Activated CD8-positive, alpha-beta memory T cell treated with anti-CD3 and anti-CD28 coated beads for 4 hours (primary cell): ENCODE data around the gene GIT1.

Source experiments
- DNase-seq, 2 donors: peaks; one replicate each; pipeline ENCODE4 v3.0.0-alpha.2; 2020; ENCODE audit warnings: low read depth in 2 of 2

The GIT1 gene, protein sequence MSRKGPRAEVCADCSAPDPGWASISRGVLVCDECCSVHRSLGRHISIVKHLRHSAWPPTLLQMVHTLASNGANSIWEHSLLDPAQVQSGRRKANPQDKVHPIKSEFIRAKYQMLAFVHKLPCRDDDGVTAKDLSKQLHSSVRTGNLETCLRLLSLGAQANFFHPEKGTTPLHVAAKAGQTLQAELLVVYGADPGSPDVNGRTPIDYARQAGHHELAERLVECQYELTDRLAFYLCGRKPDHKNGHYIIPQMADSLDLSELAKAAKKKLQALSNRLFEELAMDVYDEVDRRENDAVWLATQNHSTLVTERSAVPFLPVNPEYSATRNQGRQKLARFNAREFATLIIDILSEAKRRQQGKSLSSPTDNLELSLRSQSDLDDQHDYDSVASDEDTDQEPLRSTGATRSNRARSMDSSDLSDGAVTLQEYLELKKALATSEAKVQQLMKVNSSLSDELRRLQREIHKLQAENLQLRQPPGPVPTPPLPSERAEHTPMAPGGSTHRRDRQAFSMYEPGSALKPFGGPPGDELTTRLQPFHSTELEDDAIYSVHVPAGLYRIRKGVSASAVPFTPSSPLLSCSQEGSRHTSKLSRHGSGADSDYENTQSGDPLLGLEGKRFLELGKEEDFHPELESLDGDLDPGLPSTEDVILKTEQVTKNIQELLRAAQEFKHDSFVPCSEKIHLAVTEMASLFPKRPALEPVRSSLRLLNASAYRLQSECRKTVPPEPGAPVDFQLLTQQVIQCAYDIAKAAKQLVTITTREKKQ

DNA sequence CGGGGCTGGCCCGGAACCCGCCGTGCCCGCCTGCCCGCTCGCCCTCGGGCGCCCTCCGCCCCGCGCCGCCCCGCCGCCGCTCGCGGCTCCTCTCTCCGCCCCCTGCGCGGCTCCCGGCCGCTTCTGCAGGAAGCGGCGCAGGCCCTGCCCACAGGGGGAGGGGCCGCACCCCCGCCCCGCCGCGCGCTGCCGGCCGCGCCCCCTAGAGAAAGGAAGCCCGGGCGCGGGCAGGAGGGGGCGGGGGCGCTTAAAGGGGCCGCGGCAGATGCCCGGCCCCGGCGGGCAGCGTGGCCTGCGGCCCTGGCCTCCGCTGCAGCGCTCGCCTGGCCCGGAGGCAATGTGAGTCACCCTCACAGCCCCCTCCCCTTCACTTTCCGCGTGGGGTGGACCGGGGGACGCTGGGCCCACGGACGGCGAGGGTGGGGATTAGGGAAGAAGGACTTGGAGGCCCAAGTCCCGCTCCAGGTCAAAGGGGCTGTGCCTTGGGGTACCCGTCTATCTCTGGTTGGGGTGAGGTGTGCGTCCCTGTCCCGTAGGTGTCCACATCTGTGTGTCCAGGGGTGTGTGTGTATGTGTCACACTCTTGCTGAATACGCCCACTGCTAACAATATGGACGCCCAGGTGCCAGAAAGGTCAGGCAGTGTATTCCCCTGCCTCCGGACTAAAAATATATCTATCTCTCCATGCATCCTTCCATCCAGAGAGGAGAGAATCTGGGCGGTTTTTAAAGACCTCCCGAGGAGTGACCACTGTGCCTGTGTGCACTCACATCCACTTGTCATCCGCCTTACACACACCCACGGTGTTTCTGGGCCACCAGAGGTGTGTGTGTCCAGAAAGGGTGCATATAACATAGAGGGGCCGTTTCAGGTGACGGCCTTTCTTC lies at the start of gene GIT1:
GIT1 (minus strand) TSS at position 125 of the 887 bp plus-strand sequence. CDS start 270 bp downstream, outside the sequence.
- peak; percentile 69 to 75 for DNase-seq

DNA sequence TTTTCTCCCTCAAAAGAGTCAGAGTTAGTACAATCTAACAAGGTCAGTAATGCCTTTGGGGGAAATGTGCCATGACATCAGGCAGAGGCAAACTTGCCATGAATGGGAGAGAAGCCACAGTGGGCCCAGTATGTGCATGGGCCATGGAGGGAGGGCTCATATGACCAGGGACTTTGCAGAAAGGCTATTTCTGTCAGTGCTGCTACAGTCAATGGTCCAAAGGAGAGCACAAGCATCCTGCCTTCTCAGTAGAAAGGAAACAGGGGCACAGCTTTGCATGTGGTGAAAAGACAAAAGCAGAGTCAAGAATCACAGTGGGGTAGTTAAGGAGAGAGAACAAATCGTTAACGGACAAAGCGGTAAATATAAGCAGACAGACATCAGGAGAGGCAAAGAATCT lies 44.4 kb upstream of the GIT1 start:
- DNase-seq = no peak

DNA sequence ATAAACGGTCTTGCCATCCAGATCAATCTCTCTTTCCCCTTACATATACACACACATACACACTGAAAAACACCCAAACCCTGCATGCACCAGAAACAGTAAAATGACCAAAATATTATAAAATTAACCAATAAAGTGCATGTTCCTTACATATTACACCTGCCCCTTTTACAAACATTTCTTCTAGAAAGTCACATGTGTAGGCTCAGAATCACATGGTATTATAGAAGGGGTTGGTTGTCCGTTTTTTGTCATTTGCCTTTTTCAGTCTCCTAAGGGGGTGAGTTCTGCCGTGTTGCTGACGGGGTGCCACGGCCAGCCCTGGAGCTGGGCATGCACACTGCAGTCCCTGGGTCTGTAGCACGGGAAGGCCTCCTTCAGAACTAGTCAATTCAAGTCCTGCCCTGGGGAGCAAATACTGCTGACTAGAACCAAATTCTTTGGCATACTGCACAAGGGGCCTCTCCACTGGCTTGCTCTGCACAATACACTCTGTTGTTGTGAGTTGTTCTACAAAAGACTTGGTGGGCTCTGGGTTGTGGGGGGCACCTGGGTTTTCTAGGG lies 41.3 kb upstream of the GIT1 start:
- no peak for DNase-seq

DNA sequence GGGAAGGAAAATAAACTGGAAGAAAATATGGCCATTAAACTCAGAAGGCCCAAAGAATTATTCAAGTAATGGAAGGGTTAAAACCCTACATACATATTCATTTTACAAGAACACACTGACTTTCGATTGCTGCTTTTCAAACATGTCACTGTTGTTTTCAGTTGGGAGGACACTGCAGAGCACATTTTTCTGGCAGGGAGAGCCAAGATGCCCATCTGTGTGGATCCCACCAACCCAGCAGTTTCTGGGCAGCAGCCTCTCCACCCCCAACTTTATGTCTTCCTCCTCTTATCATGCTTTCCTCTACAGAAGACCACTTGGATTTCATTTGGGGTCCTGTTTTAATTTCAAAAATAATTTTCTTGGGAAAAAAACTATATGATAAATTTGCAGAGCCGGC lies 40.4 kb upstream of the GIT1 start:
- no peak for DNase-seq

DNA sequence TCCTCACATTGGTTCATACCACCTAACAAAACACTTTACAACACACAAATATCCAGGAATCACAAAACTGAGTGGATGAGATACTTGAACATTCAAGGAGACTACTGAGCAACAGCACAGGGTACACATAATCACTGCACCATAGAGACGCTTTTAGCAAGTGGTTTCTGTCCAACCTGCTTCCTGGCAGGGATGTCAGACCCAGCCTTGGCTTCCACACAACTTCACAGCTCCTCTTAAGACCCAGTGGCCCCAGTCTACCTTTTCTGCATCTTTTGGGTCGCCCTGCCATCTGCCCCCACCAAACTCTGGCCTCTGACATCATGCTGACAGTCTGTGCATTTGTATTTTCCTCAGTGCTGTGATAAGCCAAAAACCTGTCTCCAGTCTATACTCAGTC lies 39.2 kb upstream of the GIT1 start:
- no peak for DNase-seq

DNA sequence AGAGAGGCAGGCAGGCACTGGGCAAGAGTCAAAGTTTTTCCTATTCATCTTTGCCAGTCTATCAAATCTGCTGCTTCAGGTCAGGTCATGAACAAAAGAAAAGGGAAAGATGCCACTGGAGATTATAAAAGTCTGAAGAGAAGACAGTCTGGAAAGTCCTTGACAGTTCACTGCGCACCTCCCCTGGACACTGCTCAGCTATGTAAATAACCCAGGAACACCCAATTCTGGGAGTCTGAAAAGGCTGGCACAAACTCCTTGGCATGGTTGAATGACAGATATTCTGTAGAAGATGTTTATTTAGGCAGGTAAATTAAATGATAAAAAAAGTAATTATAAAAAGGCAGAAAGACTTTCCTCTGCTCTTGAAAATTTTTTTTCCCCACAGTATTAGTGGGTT lies 38.5 kb upstream of the GIT1 start:
- DNase-seq = no peak

DNA sequence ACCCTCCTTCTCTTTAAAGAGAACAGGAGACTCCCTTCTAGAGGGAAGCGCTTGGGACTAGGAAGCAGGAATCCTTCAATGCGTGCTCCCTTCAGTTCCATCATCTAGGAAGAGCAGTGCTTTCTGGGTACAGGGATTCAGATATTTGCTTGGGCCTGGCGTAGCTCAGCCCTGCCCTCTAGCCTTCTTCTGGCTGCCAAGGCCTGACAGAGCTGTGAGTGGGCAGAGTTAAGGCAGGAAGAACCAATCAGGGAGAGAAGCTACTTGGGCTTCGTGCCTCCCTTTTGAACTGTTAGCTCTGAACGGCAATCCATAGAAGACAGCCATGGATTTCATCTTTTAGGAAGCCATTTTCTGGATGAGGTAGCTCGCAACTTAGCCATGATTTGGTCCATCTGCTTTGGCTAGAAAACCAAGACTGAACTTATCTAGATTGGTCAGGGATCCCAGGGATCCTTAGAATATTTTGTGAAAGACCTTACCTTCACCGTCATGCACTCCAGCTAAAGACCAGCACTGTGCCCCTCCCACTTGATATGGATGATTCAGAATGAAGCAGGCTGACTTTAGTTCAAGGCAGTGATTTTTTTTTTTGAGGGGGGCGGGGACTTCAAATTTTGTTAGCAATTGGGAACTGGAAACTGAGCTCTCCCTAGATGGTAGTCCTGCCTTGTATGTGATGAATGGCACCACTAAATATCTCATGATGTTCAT lies 35.7 kb upstream of the GIT1 start:
- DNase-seq = no peak

DNA sequence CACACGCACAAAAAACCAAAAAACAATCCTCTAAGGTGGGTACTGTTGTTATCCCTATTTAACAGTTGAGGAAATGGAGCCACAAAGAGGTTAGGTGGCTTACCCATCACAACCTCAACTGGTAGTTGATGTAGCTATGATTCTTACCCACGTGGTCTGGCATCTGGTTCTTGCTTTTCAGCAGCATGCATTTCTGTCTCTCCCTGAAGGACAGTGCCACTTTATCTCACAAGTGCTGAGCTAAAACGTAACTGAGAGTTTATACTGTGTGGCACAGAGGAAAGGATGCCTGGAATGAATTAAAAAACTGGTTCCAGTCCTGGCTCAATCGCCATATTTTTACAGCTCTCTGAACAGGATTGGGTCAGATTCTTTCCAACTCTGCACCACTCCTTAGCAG lies 35.1 kb upstream of the GIT1 start:
- no peak for DNase-seq

DNA sequence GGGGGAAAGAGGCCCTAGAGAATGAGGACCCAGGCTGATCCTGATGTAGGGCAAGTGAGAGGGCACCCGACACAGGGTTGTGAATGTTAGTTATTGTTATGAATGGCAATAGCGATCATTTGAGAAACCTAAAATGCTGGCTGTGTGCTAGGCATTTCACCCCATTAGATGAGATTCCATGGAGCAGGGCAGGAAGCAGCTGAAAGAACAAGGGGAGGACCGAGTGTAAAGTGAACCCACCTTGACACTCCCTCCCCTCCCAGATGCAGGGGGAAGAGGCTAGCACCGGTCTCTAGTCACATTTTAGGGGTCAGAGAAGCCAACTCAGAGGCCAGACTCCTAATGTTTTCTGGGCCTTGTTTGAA lies 33.8 kb upstream of the GIT1 start:
- no peak for DNase-seq

DNA sequence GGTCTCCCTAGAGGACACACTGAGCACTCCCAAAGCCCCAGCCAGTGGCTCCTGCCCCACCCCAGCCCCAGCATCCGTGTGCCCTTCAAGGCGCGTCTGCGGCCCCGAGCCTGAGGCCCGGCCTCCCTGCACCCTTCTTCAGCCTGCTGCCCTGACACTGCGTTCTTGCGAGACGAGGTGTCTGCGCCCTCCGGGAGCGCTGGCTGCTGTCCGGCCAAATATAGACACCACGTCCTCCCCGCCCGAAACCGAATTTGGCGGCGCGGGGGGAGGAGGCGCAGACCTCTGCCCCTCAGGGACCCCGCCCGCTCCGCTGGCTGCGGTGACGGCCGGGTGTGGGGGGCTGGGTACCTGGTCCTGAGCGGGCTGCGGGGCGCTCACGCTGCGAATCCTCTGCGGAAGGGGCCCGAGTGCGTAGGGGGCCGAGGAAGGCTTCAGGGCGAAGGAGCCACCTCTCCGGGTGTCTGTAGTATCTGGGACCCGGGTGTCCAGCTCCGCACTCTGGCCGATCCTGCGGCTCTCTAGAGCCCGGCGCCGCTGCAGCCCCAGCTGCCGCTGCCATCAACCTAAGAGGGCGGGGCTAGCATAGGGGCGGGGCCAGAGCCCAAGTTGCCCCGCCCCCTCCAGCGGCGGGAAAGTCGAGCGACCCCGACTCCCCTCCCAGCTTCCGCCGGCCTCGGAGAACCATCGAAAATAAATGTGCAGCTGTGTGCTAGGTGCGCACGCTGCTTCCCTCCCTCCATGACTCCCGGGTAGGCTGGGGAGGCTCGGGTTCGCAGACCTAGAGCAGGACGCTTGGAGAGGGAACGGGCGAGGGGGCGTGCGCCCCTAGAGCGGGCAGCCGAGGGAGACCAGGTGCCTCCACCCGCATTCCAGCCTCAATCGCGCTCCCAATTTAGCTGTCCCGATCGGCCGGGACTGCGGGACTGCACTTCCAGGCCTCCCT lies 33.2 kb upstream of the GIT1 start, which contains the start of gene CORO6:
CORO6 (minus strand) TSS at position 576 of the 946 bp plus-strand sequence. CDS start 1,491 bp downstream, outside the sequence.
- DNase-seq = no peak

DNA sequence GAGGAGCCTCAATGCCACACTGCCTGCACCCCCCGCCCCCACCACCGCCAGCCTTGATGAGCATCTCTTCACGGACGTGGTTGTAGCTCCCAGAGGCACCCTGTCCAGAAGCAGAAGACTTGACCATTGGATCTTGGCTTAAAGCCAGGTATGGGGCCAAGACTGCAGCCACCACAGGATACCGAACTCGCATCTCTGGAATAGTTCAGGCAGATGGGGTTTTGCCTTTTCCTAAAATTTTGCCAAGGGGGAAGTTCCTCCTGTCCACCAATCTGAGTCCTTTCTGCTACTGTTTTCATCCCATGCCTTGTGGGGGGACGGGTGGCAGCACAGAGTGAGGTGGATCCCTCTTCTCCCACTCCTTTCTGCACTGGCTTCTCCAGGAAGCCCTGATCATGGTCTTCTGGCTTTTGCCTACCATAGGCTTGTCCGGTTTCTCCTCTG lies 32.3 kb upstream of the GIT1 start:
- DNase-seq = no peak

DNA sequence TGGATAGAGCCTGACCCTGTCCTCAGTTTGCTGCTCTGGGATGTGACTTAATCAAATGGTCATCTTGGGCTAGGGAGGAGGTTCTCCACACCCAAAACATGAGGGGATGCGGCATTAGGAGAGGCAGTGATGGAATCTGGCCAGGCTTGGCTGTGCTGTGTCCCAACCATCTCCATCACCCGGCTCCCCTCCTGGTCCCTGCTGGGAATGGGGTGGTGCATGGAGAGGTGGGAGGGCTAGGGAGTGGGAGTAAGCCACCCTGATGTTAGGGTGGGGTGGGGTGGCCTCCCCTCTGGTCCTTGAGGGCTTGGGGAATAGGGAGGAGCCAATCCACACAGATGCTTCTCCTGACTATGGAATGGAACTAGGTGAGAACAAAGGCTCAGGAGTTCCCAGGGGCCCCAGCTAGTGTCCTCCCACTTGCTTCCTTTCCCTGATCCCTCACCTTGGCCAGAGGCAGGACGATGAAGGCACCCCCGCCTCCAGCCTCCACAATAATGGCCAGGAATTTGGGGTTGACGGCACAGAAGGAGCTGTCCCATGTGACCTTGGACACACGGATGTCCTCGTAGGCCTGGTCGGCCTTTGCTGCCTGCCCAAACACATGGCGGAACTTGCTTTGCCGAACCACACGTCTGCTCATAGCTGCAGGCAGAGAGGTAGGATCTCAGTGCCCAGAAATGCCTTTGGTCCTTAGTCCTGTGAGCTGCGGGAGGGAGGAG lies 31.5 kb upstream of the GIT1 start:
- no peak for DNase-seq

DNA sequence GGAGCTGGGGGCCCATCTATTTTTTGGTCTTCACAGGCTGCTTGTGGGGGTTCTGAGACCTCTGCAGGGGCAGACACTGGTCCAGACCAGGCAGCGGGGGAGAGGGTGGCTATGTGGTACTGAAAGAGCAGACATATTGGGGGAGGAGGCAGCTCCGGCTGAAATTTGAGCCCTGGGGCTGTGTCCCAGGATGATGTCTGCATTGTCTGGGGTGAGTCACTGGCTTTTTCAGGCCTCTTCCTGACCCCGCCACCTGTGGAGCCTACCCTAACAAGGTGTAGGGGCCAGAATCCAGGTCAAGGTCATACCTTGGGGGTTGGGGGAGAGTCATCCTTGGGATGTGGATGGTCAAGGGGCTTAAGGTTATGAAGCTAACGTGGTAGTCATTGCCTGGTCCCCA lies 30.8 kb upstream of the GIT1 start:
- no peak for DNase-seq

DNA sequence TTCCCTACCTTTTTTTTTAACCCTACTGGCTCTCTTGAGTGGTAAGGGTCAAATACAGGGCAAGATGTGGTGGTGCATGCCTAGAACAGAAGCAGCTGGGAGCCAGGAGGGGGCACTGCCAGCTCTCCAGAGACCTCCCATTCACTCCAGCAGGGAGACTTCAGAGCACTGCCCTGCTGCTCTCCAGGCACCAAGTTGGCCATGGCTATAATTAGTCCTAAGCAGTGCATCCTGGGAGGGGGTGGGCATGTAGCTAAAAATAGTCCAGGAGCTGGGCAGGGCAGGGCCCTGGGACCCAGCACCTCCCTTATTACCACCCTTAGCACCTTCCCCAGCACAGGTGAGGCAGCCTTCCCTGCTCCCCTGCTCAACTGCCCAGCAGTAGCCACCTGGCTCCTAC lies 29.8 kb upstream of the GIT1 start:
- no peak for DNase-seq

DNA sequence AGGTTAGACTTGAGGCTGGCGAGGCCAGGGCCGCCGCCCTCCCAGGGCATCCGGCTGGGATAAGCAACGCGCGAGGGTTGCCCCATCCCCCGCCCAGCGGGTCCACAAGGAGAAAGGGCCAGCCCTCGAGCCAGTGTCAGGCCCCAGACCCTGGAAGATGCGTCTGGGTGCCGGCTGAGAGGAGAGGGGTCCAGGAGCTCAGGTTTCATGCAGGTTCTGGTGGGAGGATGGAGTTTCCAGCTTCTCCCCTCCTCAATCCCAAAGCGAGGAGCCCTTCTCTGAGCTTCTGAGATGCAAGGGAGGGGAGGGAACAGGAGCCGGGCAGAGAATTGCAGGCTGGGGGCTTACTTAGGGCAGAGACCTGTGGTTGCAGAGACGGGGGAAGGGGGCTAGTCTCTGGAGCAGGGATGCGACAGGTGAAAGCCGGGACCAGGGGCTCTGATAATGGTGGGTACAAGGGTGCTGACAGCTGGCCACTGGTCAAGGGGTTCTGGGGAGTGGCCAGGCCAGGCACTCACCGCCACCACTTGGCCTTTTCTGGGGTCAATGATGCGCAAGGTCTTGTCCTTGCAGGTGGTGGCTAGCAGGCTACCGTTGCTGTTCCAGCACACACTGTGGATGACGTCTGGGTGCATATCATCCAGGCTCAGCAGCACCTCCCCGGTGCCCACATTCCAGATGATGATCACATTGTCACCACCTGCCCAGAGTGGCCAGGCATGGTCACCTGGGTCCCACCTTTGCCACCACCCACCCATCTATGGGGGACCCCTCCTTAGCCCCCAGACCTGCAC lies 29.0 kb upstream of the GIT1 start:
- no peak for DNase-seq

DNA sequence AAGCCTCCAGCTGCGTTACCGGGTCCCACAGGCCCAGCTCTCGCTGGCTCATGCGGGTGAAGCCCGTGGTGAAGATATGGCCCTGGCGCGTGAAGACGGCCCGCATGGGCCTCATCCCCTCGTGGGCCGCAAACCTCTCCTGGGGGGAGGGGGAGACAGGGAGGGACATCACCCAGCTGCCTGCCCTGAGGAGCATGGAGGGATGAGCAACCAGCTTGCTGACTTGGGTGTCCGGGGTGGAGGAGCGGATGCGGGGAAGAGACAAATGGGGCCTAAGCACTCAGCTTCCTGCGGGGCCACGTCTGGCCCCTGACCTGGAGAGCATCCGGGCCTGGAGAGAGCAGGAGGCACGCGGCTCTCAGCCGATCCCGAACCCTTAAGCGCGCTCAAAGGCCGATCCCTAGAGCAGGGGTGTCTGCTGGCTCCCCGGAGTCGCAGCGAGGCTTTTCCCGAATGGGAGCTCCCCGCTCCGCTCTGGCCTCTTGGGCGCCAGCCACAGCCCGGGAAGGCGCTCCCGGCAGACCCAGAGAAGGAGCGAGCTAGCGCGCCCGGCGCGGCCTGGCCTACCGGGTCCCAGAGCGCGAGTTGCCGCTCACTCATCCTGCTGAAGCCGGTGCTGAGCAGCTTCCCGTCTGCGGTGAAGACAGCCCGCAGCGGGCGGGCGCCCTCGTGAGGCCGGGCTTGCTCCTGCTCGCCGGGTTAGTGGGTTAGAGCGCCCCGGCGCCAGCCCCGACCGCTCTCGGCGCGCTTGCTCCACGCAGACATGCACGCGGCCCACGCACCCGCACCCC lies 28.2 kb upstream of the GIT1 start:
- DNase-seq = peak; percentile 76 to 79

DNA sequence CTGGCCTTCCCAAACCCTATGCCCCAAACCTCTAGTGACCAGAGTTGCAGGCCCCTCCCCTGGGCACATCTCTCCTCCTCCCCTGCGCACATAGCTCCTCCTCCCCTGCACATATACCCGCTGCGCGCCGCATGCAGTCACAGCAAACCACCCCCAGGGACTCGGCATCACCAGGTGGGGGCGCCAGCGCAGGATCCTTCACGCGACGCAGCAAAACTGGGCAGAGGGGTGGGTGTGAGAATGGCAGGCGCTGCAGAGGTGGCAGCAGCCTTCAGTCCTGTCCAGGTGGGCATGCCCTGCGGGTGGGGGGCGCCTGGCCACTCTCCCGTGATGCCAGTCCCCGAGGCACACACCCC lies 27.7 kb upstream of the GIT1 start:
- DNase-seq = peak; percentile 72 to 80
